ENCODE measurements around the gene AVPR2.

AVPR2 gene

DNA sequence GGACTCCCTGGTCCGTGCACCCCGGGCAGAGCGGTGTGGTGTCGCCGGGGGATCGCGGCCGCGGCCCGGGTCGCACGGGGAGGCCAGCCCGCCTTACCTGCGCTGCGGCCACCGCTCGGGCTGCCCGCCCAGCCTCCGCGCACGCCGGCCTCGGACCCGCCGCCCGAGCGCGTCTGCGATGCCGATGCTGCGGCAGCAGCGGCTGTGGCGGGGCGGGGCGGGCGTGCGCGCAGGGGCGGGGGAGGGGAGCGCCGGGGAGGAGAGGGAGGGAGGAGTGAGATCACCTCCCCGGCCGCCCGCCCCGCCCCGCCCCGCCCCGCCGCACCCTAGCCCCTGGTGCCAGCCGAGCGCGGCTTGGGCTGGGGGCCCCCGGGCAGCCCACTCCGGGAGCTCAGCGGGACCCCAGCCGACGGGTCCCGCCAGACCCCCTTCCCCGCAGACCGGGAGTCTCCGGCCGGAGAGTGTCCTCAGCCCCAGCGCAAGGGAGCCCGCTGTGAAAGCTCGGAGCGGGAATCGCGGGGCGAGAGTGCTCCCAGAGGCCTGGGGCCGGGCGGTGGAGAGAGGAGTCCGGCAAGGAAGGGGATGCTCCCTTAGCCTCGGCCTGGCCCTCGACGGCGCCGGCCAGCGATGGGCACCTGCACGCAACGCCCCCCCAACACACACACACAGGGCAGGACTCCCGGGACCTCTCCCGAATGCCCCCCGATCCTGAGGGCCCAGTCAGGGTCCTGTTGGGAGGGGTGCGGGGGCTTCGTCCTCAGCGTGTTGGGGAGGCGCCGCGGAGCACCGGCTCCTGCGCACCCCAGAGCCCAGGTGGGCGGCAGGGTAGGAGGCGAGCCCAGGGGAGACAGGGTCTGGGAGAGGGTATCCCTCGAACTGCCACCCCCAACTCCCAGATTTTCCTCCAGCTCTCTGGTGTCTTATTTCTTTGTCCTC lies 18.2 kb upstream of the AVPR2 start, which contains the start of gene L1CAM:
L1CAM (minus strand) TSS at position 206 of the 936 bp plus-strand sequence. CDS start 10,337 bp downstream, outside the sequence.
- DNase-seq (ENCODE audit: low spot score): no peak

DNA sequence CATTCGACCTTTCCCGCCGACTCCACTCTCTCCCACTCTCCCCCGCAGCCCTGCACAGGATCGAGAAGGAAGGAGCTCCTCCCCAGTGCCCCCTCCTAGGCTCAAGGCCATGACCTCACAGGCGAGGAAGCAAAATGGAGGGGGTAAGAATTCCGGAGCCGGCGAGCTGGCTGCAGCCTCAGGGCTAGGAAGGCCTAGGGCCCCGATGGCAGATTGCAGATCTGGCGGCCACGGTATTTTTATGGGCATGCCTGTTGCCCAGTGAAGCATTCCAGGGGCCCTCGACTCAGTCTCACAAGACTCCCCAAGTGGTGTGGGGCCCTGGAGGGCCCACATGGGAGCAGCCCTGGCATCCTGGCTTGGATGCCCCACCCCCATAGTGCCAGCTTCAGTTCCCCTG lies 17.6 kb upstream of the AVPR2 start:
- DNase-seq (ENCODE audit: low spot score): no peak

DNA sequence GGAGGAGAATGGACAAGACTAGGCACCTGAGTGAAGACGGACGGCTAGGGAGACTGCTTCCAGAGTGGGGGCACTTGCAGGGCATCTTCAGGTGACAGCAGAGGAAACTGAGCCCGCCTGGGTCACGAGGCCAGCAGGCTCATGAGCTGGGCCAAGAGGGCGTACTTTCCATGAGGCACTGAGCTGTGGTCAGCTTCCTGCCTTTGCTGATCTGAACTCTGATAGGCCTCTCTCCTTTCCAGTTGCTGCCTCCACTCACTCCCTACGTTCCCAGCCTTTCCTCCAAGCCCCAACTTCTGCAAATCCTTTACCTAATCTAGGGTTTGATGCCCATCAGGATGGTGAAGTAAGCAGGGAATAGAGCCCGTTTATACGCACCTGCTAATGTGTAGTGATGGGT lies 17.1 kb upstream of the AVPR2 start:
- DNase-seq (ENCODE audit: low spot score): no peak

DNA sequence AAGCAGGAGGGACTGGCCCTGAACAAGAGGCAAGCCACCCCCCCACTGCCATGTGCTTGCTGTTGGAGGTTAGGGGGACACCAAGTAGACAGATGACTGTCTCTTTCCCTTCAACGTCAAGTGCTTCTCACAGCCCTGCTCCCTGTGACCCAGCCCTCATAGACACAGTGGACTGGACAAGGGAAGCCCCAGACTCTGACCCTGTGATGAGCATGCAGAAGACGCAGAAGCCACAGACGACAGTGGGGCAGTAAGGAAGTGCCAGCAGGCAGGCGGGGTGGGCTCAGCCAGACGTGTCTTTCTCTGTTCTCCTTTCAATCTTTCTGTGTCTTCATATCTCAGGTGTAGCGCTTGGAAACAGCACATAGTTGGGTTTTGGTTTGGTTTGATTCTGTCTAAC lies 16.1 kb upstream of the AVPR2 start:
- no peak for DNase-seq (ENCODE audit: low spot score)

DNA sequence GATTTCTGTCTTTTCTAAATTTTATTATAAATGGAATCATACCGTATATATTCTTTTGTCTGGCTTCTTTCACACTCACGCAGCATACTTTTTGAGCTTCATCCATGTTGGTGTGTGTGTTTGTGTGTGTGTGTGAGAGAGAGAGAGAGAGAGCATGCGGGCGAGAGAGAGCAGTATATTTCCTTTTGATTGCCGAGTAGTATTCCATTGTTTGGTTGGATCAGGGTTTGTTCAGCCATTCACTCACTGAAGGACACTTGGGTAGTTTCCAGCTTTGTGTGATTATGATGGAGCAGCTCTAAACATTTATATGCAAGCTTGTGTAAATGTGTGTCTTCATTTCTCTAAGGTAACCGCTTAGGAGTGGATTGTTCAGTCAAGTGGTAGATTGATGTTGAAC lies 15.3 kb upstream of the AVPR2 start:
- no peak for DNase-seq (ENCODE audit: low spot score)

DNA sequence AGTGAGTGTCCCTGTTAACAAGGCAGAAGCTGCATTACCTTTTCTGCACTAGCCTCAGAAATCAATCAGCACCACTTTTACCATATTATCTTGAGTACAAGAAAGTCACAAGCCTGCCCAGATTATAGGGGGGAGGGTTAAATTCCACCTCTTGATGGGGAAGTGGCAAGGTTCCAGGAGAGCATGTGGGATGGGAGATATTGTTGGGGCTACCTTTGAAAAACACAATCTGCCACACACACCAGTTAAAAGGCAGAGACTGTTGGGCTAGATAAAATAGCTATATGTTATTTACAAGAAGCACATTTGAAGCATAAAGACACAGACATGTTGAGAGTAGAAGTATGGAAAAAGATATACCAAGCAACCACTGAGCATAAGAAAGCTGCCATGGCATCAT lies 6.6 kb upstream of the AVPR2 start:
- no peak for DNase-seq (ENCODE audit: low spot score)

DNA sequence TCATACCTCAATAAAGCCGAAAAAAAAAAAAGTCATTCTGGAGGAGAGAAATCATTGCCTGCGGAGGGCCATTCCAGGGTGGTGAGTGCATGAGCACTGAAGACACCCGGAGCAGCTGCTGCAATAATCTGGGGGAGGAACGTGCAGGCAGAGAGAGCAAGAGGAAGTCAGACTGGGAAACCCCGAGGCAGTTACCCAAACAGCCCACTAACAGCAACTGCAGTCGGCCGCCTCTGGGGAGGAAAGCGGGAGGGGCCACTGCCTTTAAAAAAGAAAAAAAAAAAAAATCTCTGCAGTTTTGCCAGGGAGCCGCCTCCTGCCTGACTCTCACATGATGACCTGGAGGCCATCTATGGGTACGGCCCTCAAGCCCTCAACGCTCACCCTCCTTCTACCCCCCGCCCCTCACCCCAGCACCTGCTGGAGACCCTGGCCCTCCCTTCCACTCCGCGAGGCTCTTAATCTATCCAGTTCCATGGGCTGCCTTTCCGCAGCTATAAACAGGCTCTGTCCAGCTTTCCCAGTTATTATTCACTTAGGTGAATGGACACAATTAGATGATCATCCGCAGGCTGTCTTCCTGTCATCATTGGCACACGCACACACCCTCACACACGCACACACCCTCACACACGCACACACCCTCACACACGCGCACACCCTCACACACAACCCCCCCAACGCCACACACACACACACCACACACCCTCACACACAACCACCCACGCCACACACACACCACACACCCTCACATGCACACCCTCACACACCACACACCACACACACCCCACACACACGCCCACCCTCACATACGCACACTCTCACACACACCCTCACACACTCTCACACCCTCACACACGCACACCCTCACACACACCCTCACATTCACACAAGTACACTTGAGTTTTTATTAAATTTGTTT lies 3.4 kb upstream of the AVPR2 start:
- DNase-seq (ENCODE audit: low spot score): no peak

DNA sequence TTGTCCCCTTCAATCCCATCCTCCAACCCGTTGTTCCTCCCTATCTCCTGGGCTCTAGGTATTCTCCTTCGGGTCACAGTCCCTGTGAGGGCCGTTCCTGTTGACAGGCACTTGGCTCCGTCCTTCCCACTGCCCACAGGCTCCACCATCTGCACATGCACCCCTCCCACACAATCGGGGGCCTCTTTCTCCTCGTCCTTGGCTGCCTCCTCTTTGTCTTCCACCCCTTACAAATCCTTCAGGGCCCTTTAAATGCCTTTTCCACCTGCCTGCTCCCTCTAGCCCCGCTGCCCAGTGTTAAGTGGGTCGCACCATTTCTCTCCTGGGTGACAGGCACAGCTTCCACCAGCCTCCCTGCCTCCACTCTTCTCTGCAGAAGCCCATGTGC lies 2.7 kb upstream of the AVPR2 start:
- no peak for DNase-seq (ENCODE audit: low spot score)

DNA sequence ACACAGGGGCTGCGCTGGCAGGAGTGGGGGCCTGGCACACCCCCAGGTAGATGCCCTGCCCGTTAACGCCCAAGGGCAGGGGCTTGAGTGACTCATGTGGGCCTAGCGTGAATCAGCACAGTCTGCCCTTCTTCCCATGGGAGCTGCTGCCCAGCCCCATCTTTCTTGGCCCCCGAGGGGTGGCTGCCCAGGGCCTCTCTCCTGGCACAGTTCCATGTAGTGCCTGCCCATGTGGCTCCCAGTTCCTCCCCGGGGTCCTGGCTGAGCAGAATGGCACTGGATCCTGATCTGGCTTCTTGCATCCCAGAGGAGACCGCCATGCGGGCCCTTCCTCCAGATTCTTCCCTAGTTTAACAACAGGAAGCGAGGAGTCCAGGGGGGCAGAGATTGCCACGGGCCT lies 2.1 kb upstream of the AVPR2 start:
- no peak for DNase-seq (ENCODE audit: low spot score)

DNA sequence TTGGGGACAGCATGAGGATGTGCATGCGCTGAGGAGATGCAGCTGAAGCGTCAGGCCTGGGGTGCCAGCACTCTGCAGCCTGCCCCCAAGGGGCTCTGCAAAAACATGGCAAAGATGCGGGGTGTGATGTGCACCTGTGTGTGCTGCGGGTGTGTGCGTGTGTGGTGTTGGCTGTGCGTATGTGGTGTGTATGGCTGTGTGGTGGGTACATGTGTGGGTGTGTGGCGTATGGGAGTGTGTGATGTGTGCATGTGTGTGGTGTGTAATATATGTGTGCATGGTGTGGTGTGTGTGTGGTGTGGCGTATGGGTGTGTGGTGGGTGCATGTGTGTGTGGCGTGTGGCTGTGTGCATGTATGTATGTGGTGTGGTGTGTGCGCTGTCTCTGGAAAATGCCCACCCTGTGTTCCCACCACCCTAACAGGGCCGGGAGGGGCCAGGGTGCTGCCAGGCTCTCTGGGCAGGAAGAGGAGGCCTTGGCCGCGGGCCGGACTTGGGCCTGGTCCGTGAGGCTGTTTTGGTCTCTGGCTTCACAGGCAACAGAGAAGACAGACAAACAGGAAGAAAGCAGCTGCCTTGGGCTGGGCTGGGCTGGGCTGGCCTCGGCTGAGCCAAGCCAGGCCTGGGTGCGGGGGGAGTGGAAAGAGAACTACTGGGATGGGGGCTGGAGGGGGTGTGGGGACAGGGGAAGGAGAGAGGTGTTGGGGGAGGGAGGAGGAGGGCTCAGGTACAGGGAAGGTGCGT lies 1.1 kb upstream of the AVPR2 start:
- no peak for DNase-seq (ENCODE audit: low spot score)

DNA sequence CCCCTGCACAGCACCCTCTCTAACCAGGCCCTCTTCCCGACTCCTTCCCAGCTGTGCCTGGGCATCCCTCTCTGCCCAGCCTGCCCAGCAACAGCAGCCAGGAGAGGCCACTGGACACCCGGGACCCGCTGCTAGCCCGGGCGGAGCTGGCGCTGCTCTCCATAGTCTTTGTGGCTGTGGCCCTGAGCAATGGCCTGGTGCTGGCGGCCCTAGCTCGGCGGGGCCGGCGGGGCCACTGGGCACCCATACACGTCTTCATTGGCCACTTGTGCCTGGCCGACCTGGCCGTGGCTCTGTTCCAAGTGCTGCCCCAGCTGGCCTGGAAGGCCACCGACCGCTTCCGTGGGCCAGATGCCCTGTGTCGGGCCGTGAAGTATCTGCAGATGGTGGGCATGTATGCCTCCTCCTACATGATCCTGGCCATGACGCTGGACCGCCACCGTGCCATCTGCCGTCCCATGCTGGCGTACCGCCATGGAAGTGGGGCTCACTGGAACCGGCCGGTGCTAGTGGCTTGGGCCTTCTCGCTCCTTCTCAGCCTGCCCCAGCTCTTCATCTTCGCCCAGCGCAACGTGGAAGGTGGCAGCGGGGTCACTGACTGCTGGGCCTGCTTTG lies 1.1 kb downstream of the AVPR2 start:
- DNase-seq (ENCODE audit: low spot score): no peak

DNA sequence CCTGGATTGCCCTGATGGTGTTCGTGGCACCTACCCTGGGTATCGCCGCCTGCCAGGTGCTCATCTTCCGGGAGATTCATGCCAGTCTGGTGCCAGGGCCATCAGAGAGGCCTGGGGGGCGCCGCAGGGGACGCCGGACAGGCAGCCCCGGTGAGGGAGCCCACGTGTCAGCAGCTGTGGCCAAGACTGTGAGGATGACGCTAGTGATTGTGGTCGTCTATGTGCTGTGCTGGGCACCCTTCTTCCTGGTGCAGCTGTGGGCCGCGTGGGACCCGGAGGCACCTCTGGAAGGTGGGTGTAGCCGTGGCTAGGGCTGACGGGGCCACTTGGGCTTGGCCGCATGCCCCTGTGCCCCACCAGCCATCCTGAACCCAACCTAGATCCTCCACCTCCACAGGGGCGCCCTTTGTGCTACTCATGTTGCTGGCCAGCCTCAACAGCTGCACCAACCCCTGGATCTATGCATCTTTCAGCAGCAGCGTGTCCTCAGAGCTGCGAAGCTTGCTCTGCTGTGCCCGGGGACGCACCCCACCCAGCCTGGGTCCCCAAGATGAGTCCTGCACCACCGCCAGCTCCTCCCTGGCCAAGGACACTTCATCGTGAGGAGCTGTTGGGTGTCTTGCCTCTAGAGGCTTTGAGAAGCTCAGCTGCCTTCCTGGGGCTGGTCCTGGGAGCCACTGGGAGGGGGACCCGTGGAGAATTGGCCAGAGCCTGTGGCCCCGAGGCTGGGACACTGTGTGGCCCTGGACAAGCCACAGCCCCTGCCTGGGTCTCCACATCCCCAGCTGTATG lies 1.8 kb downstream of the AVPR2 start:
- DNase-seq (ENCODE audit: low spot score): no peak

DNA sequence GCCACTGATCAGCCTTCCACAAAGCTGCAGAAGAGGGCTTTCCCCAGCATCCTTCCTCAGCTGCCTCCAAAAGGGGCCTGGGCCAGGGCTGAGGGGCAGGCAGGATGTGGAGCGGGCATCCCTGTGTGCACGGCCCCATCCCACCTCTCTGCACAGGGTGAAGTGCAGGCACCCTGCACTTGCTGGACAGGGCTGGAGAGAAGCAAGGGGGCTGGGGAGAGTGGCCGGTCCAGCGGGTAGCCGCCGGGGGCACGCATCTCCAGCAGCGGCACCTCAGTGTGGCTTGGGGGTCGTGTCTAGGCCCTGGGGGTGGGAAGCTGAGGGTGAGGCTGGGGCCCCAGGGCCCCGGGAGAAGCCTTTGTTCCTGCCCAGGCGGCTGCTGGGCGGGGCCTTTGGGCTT lies 3.0 kb downstream of the AVPR2 start:
- no peak for DNase-seq (ENCODE audit: low spot score)

DNA sequence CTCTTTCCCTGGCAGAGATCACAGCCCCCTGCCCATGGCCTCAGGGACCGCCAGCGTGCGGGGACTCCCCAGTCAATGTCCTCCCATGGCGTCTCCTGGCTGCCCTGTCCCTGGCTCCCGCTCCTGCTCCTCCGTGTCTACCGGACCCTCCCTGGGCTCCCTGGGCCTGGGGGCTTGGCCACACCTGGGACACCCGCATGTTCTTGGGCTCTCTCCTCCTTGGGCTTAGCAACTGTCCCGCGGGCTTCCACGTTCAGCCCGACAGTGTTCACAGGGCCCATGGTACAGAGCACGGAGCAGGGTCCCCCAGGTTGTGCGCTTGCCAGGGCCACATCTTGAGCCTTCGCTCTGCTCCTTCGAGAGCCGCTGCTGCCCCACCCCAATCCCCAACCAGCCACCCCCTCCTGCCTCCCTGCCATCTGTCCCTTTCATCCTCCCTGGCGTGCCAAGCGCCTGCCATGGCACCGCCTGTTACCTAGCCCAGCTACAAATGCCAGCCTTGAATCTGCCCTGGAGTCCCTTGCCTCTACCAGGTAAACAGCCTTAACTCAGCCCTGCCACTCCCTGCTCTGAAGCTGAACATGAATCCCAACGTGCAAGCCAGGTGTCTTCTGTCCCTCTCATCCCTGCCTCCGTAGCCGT lies 3.9 kb downstream of the AVPR2 start:
- no peak for DNase-seq (ENCODE audit: low spot score)

DNA sequence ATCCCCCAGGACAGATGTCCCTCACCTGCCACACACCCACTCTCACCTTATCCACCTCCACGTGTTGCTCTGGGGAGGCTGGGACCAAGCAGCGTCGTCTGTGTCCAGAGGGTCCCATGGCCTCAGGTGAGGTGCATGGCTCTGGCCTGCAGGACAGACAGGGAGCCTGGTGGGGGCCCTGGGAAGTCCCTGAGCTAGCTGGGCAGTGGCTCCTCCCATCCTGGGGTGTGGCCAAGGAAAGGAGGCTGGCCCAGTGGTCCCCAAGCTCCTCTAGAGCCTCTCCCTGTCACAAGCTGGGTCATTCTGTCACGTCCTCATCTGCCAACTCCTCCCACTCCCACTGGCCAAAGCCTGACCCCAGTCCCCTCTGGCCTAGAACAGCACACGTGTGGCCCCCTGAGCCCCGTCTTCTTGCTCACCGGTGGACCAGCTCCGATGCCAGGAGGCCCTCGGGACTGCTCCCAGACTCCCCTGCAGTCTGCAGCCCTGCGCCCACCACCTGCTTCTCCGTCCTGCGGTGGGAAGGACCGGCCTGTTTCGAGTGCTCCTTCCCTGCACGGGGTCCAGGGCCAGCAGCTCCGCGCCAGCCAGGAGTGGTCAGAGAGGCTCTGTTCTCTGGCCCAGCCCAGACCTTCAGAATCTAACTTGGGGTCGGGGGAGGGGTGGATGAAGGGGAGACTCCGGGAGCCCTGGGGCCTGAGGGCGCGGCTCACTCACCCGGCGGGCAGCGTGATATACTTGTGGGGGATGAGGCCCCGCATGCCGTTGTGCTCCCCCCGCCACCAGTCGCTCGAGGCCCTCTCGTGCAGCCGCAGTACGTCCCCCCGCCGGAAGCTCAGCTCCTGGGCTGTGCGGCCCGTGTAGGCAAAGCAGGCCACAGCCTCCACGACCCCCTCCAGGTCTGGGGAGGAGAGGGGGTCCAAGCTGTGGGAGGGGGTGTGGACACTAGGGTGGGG lies 4.8 kb downstream of the AVPR2 start:
- no peak for DNase-seq (ENCODE audit: low spot score)

DNA sequence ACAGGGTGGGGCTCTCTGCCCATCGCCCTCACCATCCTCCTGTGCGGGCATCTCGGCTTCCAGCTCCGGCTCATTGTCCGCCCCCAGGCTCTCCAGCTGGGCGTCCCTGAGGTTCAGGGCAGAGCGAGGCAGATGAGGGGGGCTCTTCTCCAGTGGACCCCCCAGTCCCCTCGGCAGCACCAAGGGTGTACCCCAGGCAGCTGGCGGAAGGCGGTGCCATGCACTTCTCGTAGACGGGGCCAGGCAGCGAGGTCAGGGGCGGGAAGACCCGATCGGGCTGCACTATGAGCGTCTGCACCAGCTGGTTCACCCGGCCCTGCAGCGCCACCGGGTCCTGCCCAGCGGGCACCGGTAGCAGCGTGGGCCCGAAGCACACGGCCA lies 5.5 kb downstream of the AVPR2 start:
- DNase-seq (ENCODE audit: low spot score): no peak

DNA sequence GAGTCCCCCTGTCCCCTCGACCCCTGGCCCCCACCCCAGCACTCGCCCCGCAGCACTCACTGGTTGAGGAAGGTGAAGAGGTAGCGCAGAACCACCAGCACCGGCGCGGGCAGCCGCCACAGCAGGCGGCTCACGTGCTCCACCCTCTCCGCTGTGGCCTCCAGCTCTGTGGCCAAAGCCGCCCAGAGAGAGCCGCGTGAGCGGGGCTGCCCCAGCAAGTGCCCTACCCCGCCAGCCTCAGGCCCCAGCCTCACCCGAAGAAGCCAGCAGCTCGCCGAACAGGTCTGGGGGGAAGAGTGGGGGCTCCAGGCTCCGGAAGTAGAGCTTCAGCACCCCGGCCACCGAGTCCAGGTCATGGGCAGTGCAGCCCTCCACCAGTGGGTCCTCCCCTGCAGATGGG lies 6.0 kb downstream of the AVPR2 start:
- no peak for DNase-seq (ENCODE audit: low spot score)

DNA sequence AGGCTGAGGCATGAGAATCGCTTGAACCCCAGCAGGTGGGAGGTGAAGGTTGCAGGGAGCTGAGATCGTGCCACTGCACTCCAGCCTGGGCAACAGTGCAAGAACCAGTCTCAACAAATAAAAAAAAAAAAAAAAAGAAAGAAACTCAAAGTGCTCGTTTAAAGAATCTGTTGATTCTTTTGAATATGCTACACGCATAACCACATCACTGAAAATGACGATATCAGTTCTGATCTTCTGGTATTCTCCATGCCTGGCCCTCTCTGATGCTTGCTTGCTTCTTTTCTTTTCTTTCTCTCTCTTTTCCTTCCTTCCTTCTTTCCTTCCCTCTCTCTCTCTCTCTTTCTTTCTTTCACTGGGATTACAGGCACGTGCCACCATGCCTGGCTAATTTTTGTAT lies 7.3 kb downstream of the AVPR2 start:
- DNase-seq (ENCODE audit: low spot score): no peak

DNA sequence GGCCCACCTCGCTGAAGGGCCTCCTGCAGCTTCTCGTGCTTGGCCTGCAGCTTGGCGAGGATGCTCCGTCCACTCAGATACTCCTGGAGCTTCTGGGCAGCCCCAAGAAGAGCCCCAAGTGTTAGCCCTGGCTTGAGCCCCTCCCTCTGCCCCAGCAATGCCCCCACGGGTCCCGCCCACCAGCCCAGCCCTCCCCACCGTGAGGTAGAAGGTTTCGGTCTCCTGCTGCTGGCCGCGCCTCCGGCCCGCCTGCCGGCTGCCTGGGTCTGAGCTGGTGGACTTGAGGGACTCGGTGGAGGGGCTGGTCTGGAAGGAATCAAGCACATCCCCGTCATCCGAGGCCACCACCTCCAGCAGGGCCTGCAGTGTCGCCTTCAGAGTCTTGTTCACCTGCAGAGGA lies 8.7 kb downstream of the AVPR2 start:
- no peak for DNase-seq (ENCODE audit: low spot score)

Measured in LoVo (cell line).